Activated CD4-positive, alpha-beta memory T cell treated with anti-CD3 and anti-CD28 coated beads, Interleukin-2, amount 10 ng/mL, durations not matched to agents 7 days and 5 days (primary cell): ENCODE results near the gene ANKEF1. TPM values are rescaled to one million over a fixed set of nuclear protein-coding genes. Genes with fewer than 3 reads are reported as not detected.
"Not testable (repeated sequence)": the region's sequence is repeated elsewhere in the genome, so short reads cannot be mapped to it uniquely, and the experiment has no call there.

ENCODE experiments used
- CTCF ChIA-PET: fragments of 350-600 bp; sonication (Branson Sonifier 250); formaldehyde crosslinking; loops from one replicate; lab custom pipeline; 2021; ENCODE audit warnings: antibody characterized with exemption, inconsistent platforms; lab: Charles Lee
- POLR2A ChIA-PET: fragments of 350-600 bp; sonication (Branson Sonifier 250); formaldehyde crosslinking; loops from one replicate; lab custom pipeline; 2021; ENCODE audit warnings: antibody characterized with exemption; lab: Charles Lee
- DNase-seq: peaks from one replicate; pipeline ENCODE4 v3.0.0-alpha.2; 2020
- H3K27ac Mint-ChIP-seq: one replicate; pipeline ENCODE4 v1.8.0; 2021; ENCODE audit warnings: mild to moderate bottlenecking, mixed read lengths
- H3K27me3 Mint-ChIP-seq: one replicate; pipeline ENCODE4 v1.8.0; 2021; ENCODE audit warnings: mixed read lengths
- H3K36me3 Mint-ChIP-seq: one replicate; pipeline ENCODE4 v1.8.0; 2021; ENCODE audit warnings: low read depth, mixed read lengths
- H3K4me1 Mint-ChIP-seq: one replicate; pipeline ENCODE4 v1.8.0; 2021; ENCODE audit warnings: mixed read lengths
- H3K4me3 Mint-ChIP-seq: one replicate; pipeline ENCODE4 v1.8.0; 2021; ENCODE audit warnings: mild to moderate bottlenecking, mixed read lengths
- H3K9me3 Mint-ChIP-seq: one replicate; pipeline ENCODE4 v1.8.0; 2021; ENCODE audit warnings: mixed read lengths
- total RNA-seq, 2 experiments: library from RNA; stranded (reverse); gene quantifications; one replicate each; pipeline ENCODE4 v1.2.3, GENCODE V29; 2021

Gene ANKEF1
- total RNA-seq, 2 experiments from 2014 or later = 5.4 to 5.5 TPM

GRCh38 chr20:10006447-10007090 lies 28.2 kb upstream of the ANKEF1 start:
- POLR2A ChIA-PET = no interaction called here

GRCh38 chr20:10007158-10007557 lies 27.6 kb upstream of the ANKEF1 start:
- Mint-ChIP-seq H3K27ac (no peak overlapping the region), H3K4me1 (no peaks in the 10 kb centered on the region), H3K4me3 (no peak overlapping the region), H3K27me3 (peaks cover 2% of the 10 kb centered on the region), H3K9me3 (no peaks in the 10 kb centered on the region), H3K36me3 (no peaks in the 10 kb centered on the region)
- ChIA-PET CTCF (no interaction called here), POLR2A (no interaction called here)
- DNase-seq = no peak

More at GRCh38 chr20:10006447-10007090, 28.2 kb upstream of the ANKEF1 start:
- H3K36me3 Mint-ChIP-seq = no peaks in the 10 kb centered on the region
- no peaks in the 10 kb centered on the region for H3K9me3 Mint-ChIP-seq
- H3K27me3 Mint-ChIP-seq = peaks cover 2% of the 10 kb centered on the region
- CTCF ChIA-PET = no interaction called here
- H3K4me3 Mint-ChIP-seq = no peak overlapping the region
- no peaks in the 10 kb centered on the region for H3K4me1 Mint-ChIP-seq
- no peak overlapping the region for H3K27ac Mint-ChIP-seq
- DNase-seq = no peak

DNA sequence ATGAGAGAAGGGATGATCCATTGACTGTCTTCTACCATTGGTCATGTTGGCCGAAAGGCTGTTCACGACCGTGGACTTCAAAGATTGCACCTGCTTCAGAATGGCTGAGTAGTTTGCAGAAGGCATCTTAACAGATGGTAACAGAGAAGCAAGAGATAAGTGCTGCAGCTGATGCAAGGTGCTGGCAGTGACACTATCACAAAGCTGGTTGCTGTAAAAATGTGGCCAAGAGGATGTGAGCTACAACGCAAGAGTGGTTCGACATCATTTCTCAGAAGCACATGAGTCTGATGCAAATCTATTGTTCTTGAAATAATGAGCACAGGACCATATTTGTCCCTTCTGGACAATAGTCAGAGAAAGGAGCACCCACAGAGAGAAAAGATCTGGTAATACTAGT lies 27.0 kb upstream of the ANKEF1 start:
- ChIA-PET POLR2A (no interaction called here), CTCF (no interaction called here)
- Mint-ChIP-seq H3K36me3 (no peaks in the 10 kb centered on the region), H3K4me1 (no peaks in the 10 kb centered on the region), H3K27me3 (peaks cover 2% of the 10 kb centered on the region), H3K4me3 (no peak overlapping the region), H3K27ac (no peak overlapping the region), H3K9me3 (no peaks in the 10 kb centered on the region)
- no peak for DNase-seq

GRCh38 chr20:10012464-10012863 lies 22.3 kb upstream of the ANKEF1 start:
- DNase-seq = no peak
- Mint-ChIP-seq H3K27me3 (peaks cover 3% of the 10 kb centered on the region), H3K27ac (no peak overlapping the region), H3K9me3 (no peaks in the 10 kb centered on the region), H3K4me3 (no peak overlapping the region), H3K36me3 (no peaks in the 10 kb centered on the region), H3K4me1 (no peaks in the 10 kb centered on the region)
- POLR2A ChIA-PET = no interaction called here
- CTCF ChIA-PET = no interaction called here

DNA sequence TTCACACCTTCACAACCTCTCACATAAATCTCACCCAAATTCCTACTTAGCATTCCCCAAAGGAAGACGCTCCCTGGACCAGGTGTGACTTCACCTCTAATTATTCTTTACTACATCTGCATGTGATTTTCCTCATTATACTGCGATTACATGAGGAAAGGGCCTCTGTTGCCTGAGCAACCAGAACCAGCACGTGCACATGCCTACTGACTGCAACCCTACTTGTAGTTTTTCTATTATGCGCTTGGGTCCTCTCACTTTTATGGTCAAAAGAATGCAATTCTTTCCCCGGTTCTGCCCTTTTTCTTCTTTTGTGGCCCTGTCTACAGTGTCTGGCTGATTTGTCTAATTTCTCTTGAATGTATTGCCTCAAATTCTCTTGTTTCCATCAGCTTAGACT lies 20.4 kb upstream of the ANKEF1 start:
- DNase-seq = no peak
- POLR2A ChIA-PET = no interaction called here
- Mint-ChIP-seq H3K4me3 (no peak overlapping the region), H3K9me3 (no peaks in the 10 kb centered on the region), H3K27me3 (peaks cover 6% of the 10 kb centered on the region), H3K27ac (no peak overlapping the region), H3K36me3 (no peaks in the 10 kb centered on the region), H3K4me1 (no peaks in the 10 kb centered on the region)
- CTCF ChIA-PET = no interaction called here

- Mint-ChIP-seq H3K4me1 (peaks cover 2% of the 10 kb centered on the region), H3K36me3 (no peaks in the 10 kb centered on the region), H3K9me3 (no peaks in the 10 kb centered on the region), H3K4me3 (no peak overlapping the region), H3K27ac (no peak overlapping the region), H3K27me3 (peaks cover 19% of the 10 kb centered on the region)
- DNase-seq = no peak
- CTCF ChIA-PET = no interaction called here
- POLR2A ChIA-PET = no interaction called here
These were observed 13.8 kb upstream of the ANKEF1 start for GRCh38 chr20:10020937-10021336.

DNA sequence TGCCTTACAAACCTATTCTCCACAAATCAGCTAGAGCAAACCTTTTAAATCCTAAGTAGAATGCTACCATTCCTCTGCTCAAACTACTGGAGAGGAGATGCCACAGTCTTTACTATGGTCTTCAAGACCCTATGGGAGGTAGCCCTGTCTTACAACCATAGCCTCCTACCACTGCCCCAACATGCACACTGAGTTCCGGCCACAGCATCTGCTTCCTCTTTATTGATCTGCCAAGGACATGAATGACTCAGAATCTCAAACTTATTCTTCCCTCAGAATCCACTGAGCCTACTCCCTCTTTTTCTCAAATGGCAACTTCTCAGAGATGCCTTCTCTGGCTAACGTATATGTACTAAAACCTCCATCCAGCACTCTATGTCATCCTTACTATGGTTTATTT lies 12.2 kb upstream of the ANKEF1 start:
- no peaks in the 10 kb centered on the region for H3K9me3 Mint-ChIP-seq
- CTCF ChIA-PET = no interaction called here
- H3K27ac Mint-ChIP-seq = no peak overlapping the region
- POLR2A ChIA-PET = no interaction called here
- DNase-seq = no peak
- no peak overlapping the region for H3K4me3 Mint-ChIP-seq
- no peaks in the 10 kb centered on the region for H3K36me3 Mint-ChIP-seq
- peaks cover 24% of the 10 kb centered on the region for H3K27me3 Mint-ChIP-seq
- H3K4me1 Mint-ChIP-seq = peaks cover 2% of the 10 kb centered on the region

GRCh38 chr20:10023911-10024310 lies 10.9 kb upstream of the ANKEF1 start:
- POLR2A ChIA-PET = no interaction called here
- peaks cover 2% of the 10 kb centered on the region for H3K4me1 Mint-ChIP-seq
- CTCF ChIA-PET = no interaction called here

GRCh38 chr20:10031451-10032215 lies 3.2 kb upstream of the ANKEF1 start:
- not testable (repeated sequence) for DNase-seq

More at GRCh38 chr20:10023911-10024310, 10.9 kb upstream of the ANKEF1 start:
- Mint-ChIP-seq H3K27me3 (peaks cover 30% of the 10 kb centered on the region), H3K4me3 (no peak overlapping the region), H3K36me3 (no peaks in the 10 kb centered on the region), H3K27ac (no peak overlapping the region), H3K9me3 (no peaks in the 10 kb centered on the region)
- no peak for DNase-seq

GRCh38 chr20:10032269-10032668 lies 2.5 kb upstream of the ANKEF1 start:
- DNase-seq, H3K27ac Mint-ChIP-seq, H3K36me3 Mint-ChIP-seq, POLR2A ChIA-PET, CTCF ChIA-PET, H3K4me3 Mint-ChIP-seq, H3K9me3 Mint-ChIP-seq: not testable (repeated sequence)
- peaks cover 14% of the 10 kb centered on the region for H3K27me3 Mint-ChIP-seq
- H3K4me1 Mint-ChIP-seq = peaks cover 11% of the 10 kb centered on the region

More at GRCh38 chr20:10031451-10032215, 3.2 kb upstream of the ANKEF1 start:
- POLR2A ChIA-PET, H3K9me3 Mint-ChIP-seq, H3K27ac Mint-ChIP-seq, H3K36me3 Mint-ChIP-seq, CTCF ChIA-PET, H3K4me3 Mint-ChIP-seq: not testable (repeated sequence)
- Mint-ChIP-seq H3K4me1 (peaks cover 11% of the 10 kb centered on the region), H3K27me3 (peaks cover 16% of the 10 kb centered on the region)

GRCh38 chr20:10033905-10034650 lies 709 bp upstream of the ANKEF1 start:
- Mint-ChIP-seq H3K9me3 (no peaks in the 10 kb centered on the region), H3K4me1 (peaks cover 11% of the 10 kb centered on the region), H3K27me3 (peaks cover 7% of the 10 kb centered on the region), H3K27ac (no peak overlapping the region), H3K4me3 (peak overlapping the region; percentile 30), H3K36me3 (no peaks in the 10 kb centered on the region)
- ChIA-PET POLR2A (interaction anchor here (1.1 kb wide), 1 partner anchor 400 kb away, joined by 4 read pairs; the partner anchor contains the start of gene MKKS), CTCF (interaction anchor here (0.8 to 1.6 kb wide), 4 partner anchors 11 to 400 kb away, joined by 3 to 5 read pairs (median 4); no protein-coding TSS in a partner anchor)
- DNase-seq = no peak

GRCh38 chr20:10036321-10036720 lies 1.5 kb downstream of the ANKEF1 start:
- H3K36me3 Mint-ChIP-seq, H3K27me3 Mint-ChIP-seq, DNase-seq, H3K27ac Mint-ChIP-seq, H3K4me3 Mint-ChIP-seq, CTCF ChIA-PET, H3K9me3 Mint-ChIP-seq, POLR2A ChIA-PET: not testable (repeated sequence)
- H3K4me1 Mint-ChIP-seq = peaks cover 11% of the 10 kb centered on the region
